DND-41 (cell line): Measurements from ENCODE around the gene TGIF2.

Experiments
- ATAC-seq: fragments of 200-7000 bp; cut with Tn5 transposase; 3 replicates; pipeline ENCODE4 v1.9.1; 2021; ENCODE audit warnings: low read depth; ENCODE audit not compliant: insufficient read depth
- DNase-seq: peaks from one replicate; pipeline ENCODE4 v3.0.0-alpha.2; 2020
- H2AFZ ChIP-seq: 2 replicates; pipeline ENCODE4 v1.6.0; 2012; ENCODE audit warnings: low read depth, low read length
- H3K27ac ChIP-seq: 2 replicates; pipeline ENCODE4 v1.5.1; 2012; ENCODE audit warnings: low read length, inconsistent platforms
- H3K27me3 ChIP-seq: fragments of 200-600 bp; sonication (generic); 2 replicates; pipeline ENCODE4 v1.6.0; 2012; ENCODE audit warnings: low read length, mild to moderate bottlenecking, inconsistent platforms; ENCODE audit not compliant: insufficient read depth, poor library complexity
- H3K36me3 ChIP-seq: 2 replicates; pipeline ENCODE4 v1.5.1; 2012; ENCODE audit warnings: low read length, inconsistent platforms; ENCODE audit not compliant: insufficient read depth
- H3K4me1 ChIP-seq: 2 replicates; pipeline ENCODE4 v1.5.1; 2012; ENCODE audit warnings: mild to moderate bottlenecking, low read length; ENCODE audit not compliant: insufficient read depth
- H3K4me2 ChIP-seq: 2 replicates; pipeline ENCODE4 v1.6.0; 2012; ENCODE audit warnings: mild to moderate bottlenecking, moderate library complexity, low read length, inconsistent platforms; ENCODE audit not compliant: insufficient read depth
- H3K4me3 ChIP-seq, 2 experiments: fragments of 200-600 bp in 1 of 2; shearing (Covaris generic) in 1 of 2; 2 replicates each; pipeline ENCODE4 v1.5.1; 2012 to 2016; ENCODE audit warnings: inconsistent platforms in 2 of 2, low read length in 2 of 2, mild to moderate bottlenecking in 2 of 2, low read depth in 1 of 2, moderate library complexity in 1 of 2
- H3K79me2 ChIP-seq: 2 replicates; pipeline ENCODE4 v1.6.0; 2012; ENCODE audit warnings: low read length, inconsistent platforms; ENCODE audit not compliant: insufficient read depth
- H3K9ac ChIP-seq: 2 replicates; pipeline ENCODE4 v1.6.0; 2012; ENCODE audit warnings: low read depth, mild to moderate bottlenecking, inconsistent platforms, low read length, moderate library complexity
- H3K9me3 ChIP-seq: 2 replicates; pipeline ENCODE4 v1.5.1; 2012; ENCODE audit warnings: low read length, moderate library complexity, mild to moderate bottlenecking, inconsistent platforms; ENCODE audit not compliant: insufficient read depth, severe bottlenecking
- H4K20me1 ChIP-seq: 2 replicates; pipeline ENCODE4 v1.6.0; 2012; ENCODE audit warnings: low read length; ENCODE audit not compliant: insufficient read depth
- EZH2 ChIP-seq: IDR thresholded peaks from 3 replicates; pipeline ENCODE4 v1.6.1; 2012; ENCODE audit warnings: borderline replicate concordance, low read depth, mild to moderate bottlenecking, moderate library complexity, low read length, inconsistent platforms; ENCODE audit not compliant: severe bottlenecking
- TF ChIP-seq, protein P1 (sequence below): IDR thresholded peaks from 2 replicates; pipeline ENCODE4 v1.5.1; 2012; ENCODE audit warnings: borderline replicate concordance, low read length, moderate library complexity, mild to moderate bottlenecking; ENCODE audit not compliant: poor library complexity, severe bottlenecking; ENCODE audit errors: extremely low read depth

The TGIF2 gene

DNA sequence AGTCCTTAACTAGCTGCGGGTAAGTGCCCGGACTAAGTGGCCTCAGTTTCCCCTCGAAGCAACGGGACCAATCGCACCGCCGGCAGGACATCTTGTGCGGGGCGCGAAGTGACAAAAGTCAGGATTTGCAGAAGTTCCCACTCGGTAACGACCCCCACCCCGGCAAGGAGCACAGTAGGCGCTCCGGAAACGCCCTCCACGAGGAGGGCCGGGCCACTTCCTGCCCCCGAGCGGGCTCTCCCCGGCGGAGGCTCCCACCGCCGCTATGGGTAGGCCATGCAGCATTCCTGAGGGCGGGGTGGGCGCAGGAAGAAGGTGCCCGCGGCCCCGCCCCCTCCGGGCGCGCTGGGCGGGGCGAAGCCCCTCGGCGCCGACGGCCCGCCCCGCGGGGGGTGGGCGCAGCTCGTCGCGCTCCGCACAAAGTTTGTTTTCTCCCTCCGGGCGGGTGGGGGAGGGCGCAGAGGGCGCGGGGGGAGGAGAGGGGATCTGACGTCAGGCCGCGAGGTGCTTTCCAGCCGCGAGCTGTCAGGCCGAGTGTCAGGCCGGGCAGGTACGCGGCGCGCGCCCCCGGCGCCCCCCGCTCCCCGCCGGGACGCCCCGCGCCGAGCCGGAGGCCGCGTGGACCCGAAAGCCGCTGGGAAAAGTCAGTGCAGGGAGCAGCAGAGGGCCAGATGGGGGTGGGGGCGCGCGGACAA lies at the start of gene TGIF2:
Gene TGIF2, plus strand, starts transcription at position 495 of the 695 bp plus-strand sequence. CDS start 5,178 bp downstream, outside the sequence.
- TF ChIP-seq, protein P1, sequence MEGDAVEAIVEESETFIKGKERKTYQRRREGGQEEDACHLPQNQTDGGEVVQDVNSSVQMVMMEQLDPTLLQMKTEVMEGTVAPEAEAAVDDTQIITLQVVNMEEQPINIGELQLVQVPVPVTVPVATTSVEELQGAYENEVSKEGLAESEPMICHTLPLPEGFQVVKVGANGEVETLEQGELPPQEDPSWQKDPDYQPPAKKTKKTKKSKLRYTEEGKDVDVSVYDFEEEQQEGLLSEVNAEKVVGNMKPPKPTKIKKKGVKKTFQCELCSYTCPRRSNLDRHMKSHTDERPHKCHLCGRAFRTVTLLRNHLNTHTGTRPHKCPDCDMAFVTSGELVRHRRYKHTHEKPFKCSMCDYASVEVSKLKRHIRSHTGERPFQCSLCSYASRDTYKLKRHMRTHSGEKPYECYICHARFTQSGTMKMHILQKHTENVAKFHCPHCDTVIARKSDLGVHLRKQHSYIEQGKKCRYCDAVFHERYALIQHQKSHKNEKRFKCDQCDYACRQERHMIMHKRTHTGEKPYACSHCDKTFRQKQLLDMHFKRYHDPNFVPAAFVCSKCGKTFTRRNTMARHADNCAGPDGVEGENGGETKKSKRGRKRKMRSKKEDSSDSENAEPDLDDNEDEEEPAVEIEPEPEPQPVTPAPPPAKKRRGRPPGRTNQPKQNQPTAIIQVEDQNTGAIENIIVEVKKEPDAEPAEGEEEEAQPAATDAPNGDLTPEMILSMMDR, result no peak
- TF ChIP-seq EZH2, result no peak
- Histone ChIP-seq H4K20me1 (peaks cover 28% of the 10 kb centered on the region), H3K79me2 (peaks cover 48% of the 10 kb centered on the region), H3K27ac (peak within 1 kb of the TSS; percentile 82), H3K27me3 (no peaks in the 10 kb centered on the region), H3K9ac (peak within 1 kb of the TSS; percentile 97), H3K36me3 (peaks cover 22% of the 10 kb centered on the region), H3K4me3 (peak within 1 kb of the TSS; percentile 59 to 65), H3K4me1 (peaks cover 37% of the 10 kb centered on the region), H3K9me3 (no peaks in the 10 kb centered on the region), H2AFZ (peak within 1 kb of the TSS; percentile 89), H3K4me2 (peak within 1 kb of the TSS; percentile 95)
- ATAC-seq (peak; percentile 86), DNase-seq (peak; percentile 97)

GRCh38 chr20:36525620-36526365 lies 47.6 kb upstream of the TGIF2 start:
- no peak overlapping the region for H3K27ac ChIP-seq
- DNase-seq, result no peak
- H3K36me3 ChIP-seq, result peaks cover 38% of the 10 kb centered on the region

DNA sequence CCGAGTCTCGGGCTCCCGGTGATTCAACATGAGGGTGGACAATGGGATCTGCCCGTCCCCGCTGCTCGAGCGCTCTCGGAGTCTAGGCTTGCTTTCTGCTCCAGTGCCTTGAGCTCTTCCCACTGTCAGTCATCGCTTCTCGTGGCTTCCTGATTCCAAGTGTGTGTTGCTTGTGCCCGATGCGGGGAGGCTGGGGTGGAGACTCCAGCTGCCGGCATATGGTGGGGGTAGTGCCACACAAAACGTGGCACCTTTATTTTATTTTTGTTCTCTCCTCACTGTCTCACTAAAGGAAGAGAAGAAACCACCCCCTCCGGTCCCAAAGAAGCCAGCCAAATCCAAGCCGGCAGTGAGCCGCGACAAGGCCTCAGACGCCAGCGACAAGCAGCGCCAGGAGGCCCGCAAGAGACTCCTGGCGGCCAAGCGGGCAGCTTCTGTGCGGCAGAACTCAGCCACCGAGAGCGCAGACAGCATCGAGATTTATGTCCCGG lies 46.8 kb upstream of the TGIF2 start:
- no peak for ATAC-seq

More at GRCh38 chr20:36525620-36526365, 47.6 kb upstream of the TGIF2 start:
- Histone ChIP-seq H4K20me1 (no peaks in the 10 kb centered on the region), H3K4me2 (no peak overlapping the region), H3K4me3 (no peak overlapping the region), H2AFZ (no peak overlapping the region), H3K27me3 (no peaks in the 10 kb centered on the region), H3K9me3 (no peaks in the 10 kb centered on the region), H3K4me1 (no peaks in the 10 kb centered on the region), H3K79me2 (no peaks in the 10 kb centered on the region), H3K9ac (no peak overlapping the region)
- TF ChIP-seq, protein P1, result no peak
- no peak for TF ChIP-seq EZH2
- no peak for ATAC-seq

More for the DNA sequence above, 46.8 kb upstream of the TGIF2 start:
- H3K27ac ChIP-seq, result no peak overlapping the region
- H4K20me1 ChIP-seq, result no peaks in the 10 kb centered on the region
- H3K4me3 ChIP-seq, result no peak overlapping the region
- DNase-seq, result no peak
- H3K4me2 ChIP-seq, result no peak overlapping the region
- no peak overlapping the region for H3K9ac ChIP-seq
- no peak for TF ChIP-seq EZH2
- TF ChIP-seq, protein P1, result no peak
- no peaks in the 10 kb centered on the region for H3K27me3 ChIP-seq
- no peak overlapping the region for H2AFZ ChIP-seq
- no peaks in the 10 kb centered on the region for H3K79me2 ChIP-seq
- peaks cover 38% of the 10 kb centered on the region for H3K36me3 ChIP-seq
- no peaks in the 10 kb centered on the region for H3K4me1 ChIP-seq
- no peaks in the 10 kb centered on the region for H3K9me3 ChIP-seq
